NCI-H2227 (cell line): ENCODE measurements around the gene CCDC92B.
A peak's percentile ranks its signal among the peaks of the same experiment; 100 is the strongest.

Source experiments
- DNase-seq: peaks from one replicate; lab custom pipeline; 2025; ENCODE audit not compliant: unreplicated experiment; lab: John Stamatoyannopoulos, UW

Gene CCDC92B

DNA sequence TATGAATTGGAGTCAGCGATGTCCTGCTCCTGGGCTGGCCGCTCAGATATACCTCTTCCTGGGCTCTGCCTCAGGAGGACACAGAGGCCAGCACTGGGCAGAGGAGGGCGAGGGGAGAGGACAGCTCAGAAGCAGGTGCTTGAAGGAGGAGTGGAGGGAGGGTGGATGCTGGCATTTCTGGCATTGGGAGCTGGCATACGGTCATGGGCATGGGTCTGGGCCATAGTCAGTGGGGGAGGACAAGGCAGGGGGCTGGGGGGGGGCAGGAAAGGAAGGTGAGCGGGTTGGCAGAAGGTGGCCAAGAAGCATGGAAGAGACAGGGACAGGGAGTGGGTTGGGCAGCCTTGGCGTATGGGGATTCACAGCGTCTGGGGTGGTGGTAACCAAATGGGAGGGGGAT lies 30.1 kb upstream of the CCDC92B start:
- no peak for DNase-seq

DNA sequence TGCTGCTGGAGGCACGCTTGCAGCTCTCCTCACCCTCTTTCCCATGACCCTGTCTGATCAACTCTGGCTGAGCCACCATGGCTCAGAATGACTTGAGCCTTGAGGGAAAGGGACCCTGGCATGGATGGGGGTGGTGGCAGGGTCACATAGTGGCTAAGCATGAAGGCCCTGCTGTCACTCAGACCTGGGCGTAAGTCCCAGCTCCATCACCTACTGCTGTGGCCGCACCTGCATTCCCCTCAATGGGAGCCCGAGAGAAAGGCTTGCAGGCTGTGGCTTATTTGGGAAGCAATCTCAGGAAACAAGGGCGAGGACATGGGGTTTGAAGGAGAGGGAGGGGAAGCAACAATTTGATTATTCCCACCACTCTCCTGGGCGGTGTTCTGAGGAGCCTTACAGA lies 29.0 kb upstream of the CCDC92B start:
- DNase-seq, result no peak

DNA sequence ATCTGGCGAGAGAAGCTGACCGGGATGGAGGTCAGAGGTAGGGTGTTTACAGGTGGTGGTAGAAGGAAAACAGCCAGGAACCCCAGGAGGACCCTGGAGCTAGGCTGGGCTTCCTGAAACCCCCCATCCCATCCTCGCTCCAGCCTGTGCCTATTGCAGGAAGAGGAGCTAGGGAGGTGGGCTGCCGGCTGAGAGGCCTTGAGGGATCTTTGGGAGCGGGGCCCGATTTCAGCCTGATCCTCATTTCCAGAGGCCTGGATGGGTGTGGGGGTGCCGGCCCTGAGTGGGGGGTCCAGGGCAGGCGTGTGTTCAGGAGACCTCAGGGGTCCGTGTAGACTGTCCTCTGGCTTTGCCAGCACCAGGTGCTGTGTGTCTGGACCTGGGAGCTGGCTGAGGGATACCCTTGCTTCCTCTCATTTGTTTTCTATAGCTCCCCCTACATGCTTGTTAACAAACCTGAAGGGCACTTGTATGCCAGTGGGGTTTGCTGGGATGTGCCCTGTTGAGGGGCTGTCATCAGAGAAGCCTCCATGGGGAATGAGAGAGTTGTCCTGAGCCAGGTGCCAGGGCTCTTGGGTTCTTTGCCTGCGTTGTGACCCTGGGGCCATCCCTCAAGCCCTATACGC lies 27.9 kb upstream of the CCDC92B start:
- no peak for DNase-seq

DNA sequence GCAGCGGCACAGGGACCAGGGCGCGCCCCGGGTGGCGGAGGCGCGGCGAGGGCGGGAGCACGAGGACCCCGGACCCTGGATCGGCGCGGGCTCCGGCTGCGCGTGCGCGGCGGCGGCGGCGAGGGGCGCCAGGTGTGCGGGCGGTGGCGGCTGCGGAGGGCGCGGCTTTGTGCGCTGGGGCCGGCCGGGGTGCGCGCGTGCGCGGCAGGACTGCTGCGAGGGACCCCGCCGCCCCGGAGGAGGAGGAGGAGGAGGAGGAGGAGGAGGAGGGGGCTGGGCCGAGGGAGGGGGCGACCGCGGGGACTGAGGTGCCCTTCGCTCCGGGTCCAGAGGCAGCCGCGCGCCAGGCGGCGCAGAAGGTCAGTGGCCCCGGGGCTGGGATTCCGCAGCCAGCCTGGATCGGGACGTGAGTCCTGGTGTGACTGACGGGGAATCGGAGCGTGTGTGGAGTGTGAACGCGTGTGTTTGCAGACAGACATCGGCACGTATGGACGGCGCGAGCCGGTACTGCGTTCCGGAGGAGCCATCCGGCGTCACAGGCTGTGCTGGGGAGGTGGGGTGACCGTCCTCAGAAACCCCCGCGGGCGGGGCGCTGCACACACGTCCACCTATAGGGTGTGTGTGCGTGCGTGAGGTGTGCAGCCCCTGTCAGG lies 27.3 kb upstream of the CCDC92B start:
- DNase-seq, result peak; percentile 76

DNA sequence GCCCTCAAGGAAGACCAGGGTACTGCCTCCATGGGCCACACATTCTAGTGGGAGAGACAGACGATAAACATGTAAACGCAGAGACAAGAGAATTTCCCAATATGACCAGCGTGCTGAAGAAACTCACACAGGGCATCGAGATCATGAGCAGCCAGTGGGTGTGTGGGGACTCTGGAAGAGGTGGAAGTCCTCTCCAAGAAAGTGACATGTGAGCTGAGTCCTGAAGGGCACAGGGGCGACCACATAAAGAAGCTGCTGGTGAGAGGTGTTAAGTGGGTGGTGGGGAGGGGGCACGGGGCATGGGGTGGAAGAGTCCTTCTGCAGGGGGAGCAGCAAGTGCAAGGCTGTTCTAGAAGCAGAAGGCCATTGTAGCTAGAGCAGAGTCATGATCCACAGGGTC lies 25.8 kb upstream of the CCDC92B start:
- DNase-seq, result no peak

DNA sequence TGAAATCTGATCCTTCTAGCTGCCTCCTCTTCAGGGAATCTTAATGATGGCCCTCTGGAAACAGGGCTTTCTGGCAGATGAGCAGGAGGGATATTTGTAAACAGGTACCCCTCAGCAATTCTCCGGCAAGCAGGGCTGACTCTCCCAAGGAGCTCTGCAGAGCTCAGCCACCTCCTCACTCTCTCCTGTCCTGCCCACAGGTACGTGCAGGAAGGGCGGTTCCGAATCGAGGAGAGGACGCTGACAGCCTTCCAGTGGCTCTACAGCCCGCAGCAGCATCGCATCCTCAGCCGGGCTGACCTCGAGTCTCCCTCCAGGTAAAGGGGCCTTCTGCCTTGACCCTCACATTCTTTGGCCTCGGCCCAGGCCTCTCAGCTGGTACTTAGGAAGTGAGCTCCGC lies 20.7 kb upstream of the CCDC92B start:
- DNase-seq, result no peak

DNA sequence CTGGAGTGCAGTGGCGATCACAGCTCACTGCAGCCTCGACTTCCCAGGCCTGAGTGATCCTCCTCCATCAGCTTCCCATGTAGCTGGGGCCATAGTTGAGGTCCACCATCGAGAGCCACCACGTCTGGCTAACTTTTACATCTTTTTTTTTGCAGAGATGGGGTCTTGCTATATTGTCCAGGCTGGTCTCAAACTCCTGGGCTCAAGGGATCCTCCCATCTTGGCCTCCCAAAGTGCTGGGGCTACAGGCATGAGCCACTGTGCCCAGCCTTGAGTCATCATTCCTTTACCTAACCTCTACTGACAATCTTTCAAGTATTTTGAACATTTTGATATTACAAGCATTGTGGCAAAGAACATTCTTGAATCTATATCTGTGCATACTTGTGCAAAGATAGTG lies 9.4 kb upstream of the CCDC92B start:
- no peak for DNase-seq

DNA sequence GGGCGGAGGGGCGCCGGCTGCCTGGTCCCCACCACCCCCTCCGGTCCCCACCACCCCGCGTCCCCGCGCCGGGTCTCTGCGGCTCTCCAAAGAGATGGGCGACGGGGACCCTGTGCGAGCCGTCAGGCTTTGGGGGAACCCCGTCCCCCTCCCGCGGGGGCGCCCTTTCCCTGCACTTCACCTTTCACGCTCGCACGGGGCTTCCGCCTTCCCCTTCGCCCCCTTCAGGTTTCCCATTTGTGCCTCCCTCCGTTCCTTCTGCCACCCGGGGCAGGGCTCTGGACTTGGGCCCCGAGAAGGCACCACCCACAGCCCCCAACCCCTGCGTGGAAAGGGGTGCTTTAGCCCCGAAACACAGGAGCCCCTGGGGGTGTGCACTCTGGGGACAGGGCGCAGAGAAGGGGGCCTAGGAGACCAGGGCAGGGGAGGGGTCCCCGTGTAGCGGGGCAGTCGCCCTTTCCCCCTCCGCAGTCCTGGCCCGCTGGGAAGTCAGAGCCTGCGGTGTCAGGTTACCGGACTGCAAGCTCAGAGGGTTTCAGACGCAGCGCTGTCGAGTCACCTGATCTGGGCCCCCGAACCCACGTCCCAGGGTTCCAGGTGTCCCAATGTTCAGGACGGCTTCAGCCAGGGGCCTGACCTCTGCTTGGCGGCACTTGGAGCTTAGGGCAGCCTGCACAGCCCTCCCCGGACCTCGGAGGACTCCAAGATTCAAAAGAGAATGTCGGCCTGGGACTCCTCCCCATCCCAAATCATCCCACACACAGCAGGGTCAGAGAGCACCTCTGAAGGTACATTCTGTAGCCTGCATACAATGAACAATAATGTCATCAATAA lies 6.7 kb upstream of the CCDC92B start:
- DNase-seq, result no peak

DNA sequence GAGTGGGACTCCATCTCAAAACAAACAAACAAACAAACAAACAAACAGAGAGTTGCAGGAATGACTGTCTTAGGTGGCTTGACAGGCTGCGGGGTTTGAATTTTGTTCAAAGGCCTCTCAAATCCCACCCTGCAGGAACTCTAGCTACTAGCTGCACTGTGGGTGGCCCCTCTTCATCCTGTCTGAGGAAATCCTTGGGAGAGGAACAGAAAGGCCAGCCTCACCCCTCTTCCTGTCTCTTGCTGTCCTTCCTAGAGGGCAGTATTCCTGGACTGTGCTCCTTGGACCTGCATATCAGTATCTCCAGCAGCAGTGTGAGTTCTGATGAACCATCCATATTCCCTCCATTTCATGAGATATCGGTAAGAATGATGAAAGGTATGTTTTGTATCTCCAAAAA lies 2.0 kb upstream of the CCDC92B start:
- DNase-seq, result no peak

DNA sequence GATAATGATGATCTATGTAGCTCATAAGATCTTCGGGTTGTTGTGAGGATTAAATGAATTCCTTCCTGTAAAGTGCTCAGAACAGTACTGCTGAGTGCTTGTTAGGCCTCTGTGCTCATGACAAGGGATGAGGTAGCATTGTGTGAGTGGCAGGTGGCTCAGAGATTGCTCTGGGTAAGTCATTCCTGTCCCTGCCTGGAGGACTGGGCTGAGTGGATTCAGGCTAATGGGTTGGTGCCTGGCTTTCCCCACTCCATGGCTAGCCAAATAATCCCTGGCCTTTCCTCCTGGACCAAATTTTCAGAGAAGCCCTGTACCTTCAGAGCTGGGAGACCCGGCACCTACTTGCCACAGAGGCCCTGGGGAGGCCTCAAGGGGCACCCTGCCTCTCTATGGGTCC lies 1.3 kb upstream of the CCDC92B start:
- no peak for DNase-seq

DNA sequence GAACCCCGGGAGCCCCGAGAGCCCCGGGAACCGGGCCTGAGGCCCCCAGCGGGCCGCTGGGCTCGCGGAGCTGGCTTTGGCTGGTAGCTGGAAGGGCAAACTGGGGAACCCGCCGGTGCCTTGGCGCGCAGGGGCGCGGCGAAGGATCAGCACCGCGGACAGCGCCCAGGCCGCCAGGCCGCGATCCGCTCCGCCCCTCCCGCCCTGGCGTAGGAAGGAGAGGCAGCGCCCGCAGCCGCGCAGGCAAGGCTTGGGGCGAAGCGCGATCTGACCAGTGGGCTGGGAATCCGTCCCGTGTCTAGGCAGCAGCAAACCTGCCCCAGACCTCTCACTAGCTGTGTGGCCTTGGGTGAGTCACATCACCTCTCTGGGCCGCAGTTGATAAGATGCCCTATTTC lies 331 bp upstream of the CCDC92B start:
- peak; percentile 77 for DNase-seq

DNA sequence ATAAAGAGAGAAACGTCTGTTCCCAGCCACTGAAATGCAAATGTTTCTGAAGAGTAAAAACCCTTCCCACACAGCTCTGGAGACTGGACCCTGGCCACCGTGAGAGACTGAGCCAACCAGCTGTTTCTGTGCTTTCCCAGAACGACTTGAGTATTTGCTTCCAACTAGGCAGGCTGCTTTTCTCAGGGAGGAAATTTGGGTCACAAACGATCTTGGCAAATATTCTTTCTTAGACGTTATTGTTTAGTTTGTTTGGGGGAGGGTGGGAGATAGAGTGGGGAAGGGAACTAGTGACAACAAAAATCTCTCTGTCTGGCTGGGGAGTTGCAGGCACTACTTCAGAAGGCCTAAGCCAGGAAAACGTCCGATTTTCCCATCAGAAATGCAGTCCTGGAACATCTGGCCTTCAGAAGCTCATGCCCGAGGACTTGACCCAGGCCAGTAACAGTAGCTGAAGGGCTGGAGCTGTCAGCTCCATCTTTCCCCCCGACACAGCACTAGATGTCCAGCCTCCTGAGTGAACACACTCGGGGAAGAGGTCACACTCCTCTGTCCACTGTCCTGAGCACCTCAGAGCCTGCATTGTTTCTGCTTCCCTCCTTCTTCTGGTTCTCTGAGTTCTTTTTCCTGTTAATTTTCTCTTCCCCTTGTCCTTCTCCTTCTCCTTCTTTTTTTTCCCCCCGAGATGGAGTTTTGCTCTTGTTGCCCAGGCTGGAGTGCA lies 4.0 kb downstream of the CCDC92B start:
- no peak for DNase-seq

DNA sequence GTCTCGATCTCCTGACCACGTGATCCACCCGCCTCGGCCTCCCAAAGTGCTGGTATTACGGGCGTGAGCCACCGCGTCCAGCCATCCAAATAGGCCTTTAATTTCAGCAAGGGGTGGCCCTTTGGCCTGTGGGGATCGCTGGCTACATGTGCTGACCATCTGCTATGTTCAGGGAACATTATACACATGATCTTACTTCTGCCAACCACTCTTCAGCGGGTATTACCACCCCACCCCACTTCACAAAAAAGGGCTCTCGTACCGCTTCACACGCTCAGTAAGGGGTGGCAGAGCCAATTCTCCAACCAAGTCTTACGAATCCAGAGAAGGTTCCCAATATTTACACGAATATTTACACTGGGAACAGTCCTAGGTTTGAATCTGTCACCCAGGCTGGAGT lies 11.8 kb downstream of the CCDC92B start:
- DNase-seq, result no peak

DNA sequence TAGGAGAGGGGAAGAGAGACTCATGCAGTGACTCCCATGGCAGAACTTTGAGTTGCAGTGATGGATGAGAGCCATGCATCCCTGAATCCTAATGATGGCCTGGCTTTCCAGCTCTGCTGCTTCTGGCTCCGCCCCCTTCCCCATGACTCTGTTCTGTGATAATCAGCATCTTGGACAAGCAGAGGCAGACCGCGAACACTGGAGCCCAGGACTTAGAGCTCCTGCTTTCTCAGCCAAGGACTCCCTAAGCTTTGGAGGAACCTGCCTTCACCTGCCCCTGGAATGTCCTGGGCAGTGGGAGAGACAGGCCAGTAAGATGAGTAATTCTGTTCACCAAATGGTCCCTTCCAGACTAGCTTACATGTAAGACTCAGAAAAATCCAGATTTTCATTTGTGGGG lies 12.5 kb downstream of the CCDC92B start:
- peak; percentile 25 for DNase-seq

DNA sequence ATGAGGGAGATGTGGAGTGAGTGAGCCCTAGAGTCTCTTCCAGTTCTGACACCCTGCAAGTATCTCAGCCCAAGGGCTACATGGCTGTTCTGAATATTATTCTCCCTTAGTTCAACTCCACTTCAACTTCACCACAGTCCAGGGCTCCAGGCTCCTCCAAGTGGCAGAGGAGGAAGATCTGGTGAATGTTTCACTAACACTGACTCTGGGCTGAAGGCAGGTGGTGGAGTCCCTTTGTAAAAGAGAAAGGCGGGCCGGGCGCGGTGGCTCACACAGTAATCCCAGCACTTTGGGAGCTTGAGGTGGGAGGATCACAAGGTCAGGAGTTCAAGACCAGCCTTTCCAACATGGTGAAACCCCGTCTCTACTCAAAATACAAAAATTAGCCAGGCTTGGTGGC lies 13.6 kb downstream of the CCDC92B start:
- DNase-seq, result no peak

DNA sequence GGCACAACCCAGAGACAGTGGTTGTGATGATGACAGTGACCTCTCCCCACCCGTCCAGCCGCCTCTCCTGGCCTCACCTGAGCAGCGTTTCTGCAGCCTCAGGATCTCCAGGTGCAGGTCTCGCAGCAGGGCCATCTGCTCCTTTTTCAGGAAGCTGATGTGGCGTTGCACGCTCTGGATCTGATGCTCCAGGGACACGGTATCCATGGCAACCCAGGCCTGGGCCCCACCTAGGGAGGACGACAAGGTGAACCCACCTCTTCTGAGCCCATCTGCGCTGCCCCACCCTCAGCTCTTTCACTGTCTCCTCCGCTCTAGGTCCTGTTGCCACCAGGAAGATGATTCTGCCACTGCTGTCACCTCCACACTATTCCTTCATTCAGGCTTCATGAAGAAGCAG lies 14.5 kb downstream of the CCDC92B start:
- no peak for DNase-seq

DNA sequence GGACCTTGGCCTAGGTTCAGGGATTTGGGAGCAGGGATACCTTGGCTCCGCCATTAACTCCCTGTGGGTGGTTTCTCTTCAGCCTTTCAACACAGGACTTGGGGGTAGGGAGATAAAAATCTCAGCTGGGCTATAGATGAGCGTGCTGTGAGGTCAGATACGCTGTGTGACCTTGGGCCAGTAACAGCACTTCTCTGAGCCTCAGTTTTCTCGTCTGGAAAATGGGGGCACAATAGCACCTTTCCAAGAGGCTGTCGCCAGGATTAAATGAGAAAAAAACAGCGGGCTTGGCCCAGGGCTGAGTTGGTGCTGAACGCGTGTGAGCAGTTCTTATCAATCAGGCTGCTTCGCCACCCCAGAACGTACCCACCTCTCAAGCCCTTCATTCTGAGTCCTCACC lies 17.6 kb downstream of the CCDC92B start:
- no peak for DNase-seq

DNA sequence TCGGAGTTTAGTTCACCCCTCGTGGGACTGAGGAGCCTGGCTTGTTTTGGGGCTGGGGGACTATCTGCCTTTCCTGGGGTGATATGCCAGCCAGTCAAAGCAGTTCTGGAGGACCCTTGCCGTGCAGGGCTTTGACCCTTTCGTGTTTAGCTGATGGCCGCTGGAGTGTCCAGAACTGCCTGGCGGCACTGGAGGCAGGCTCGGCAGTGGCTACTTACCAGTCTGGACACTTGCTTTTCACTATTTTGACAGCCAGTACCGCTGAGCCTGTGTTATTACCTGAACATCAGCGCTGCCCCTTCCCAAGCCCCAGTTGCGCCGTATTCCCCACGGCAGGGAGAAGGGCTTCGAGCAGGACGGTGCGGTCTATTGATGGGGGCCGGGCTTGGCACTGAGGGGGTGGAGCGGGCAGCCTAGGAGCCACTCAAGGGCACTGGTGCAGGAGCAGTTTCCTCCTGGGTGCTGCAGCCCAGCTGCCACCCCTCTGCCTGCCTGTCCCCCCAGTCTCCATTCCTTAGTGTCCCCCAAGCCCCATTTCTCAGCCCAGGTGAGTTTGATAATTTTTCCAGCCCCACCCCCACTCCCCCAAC lies 18.6 kb downstream of the CCDC92B start:
- no peak for DNase-seq

DNA sequence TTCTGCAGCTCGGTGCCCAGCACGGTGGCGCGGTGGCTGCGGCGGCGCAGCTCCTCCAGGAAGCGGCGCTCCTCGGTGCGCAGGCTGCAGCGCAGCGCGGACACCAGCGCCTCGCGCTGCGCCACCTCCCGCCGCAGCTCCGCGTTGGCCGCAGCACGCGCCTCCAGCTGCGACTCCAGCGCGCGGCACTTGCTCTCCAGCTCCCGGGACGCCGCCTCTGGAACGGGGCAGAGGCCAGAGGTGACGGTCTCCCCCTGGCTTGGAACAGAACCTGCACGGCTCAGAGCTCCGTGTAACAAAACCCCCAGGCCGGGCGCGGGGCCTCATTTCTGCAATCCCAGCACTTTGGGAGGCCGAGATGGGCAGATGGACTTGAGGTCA lies 24.7 kb downstream of the CCDC92B start:
- no peak for DNase-seq

DNA sequence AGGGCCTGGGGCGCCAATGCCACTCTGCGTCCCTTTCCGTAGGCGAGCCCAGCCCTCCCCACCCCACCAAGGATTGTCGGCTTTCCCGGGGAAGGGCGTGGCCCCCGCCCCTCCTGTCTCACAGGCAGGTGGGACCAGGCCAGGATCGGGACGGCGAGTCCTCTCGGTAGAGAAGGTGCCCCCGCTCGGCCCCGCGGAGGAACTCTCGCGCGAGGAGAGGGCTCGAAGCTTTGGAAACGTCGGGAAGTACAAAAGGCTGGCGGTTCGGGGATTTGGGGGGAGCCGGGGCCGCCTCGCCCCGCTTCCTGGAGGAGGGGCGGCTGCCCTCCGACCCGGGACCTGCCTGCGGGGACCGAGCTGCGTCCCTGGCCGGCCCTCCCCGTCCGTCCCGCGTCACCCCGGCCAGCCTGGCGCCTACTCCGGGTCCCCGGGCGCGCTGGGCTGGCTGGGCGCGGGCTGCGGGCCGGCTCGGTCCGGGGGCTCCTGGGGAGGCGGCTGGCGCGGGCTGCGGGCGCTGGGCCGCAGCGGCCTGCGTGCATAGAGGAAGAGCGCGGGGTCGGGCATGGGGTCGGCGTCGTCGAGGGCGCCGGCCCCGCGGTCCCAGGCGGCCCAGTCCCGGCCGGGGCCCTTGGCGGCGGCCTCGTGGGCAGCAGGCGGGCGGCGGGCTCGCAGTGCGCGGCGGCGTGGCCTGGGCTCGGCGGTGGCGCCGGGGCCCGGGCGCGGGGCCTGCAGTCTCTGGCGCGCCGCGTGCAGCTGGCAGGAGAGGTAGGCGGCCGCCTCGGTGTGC lies 25.3 kb downstream of the CCDC92B start:
- no peak for DNase-seq
